Astrocyte of the cerebellum (primary cell): ENCODE results near the gene ANKS6.

Experiments
- DNase-seq: peaks from one replicate; pipeline ENCODE4 v3.0.0-alpha.2; 2011; ENCODE audit warnings: low read depth
- H3K4me3 ChIP-seq: 2 replicates; pipeline ENCODE4 v1.5.1; 2011; ENCODE audit warnings: mild to moderate bottlenecking, low read depth, low read length, moderate library complexity
- CTCF ChIP-seq: IDR thresholded peaks from 2 replicates; pipeline ENCODE4 v1.5.1; 2012; ENCODE audit warnings: low read length, low read depth, moderate library complexity, mild to moderate bottlenecking; ENCODE audit errors: missing control alignments
- in situ Hi-C: cut with HindIII; loops from 2 replicates; pipeline ENCODE4 v1.10.0; 2017; ENCODE audit warnings: low sequenced_read_pairs

ANKS6 gene

GRCh38 chr9:98702340-98702739, 94.0 kb downstream of the ANKS6 start:
- no peak for DNase-seq
- in situ Hi-C loops = no loop called here
- no peak overlapping the region for H3K4me3 ChIP-seq
- no peak for TF ChIP-seq CTCF

GRCh38 chr9:98701576-98701975, 94.8 kb downstream of the ANKS6 start:
- H3K4me3 ChIP-seq = no peak overlapping the region
- no peak for DNase-seq
- in situ Hi-C loops = no loop called here
- no peak for TF ChIP-seq CTCF

- in situ Hi-C loops = no loop called here
- H3K4me3 ChIP-seq = no peak overlapping the region
- no peak for DNase-seq
- TF ChIP-seq CTCF = no peak
Observed at GRCh38 chr9:98700801-98701200, 95.6 kb downstream of the ANKS6 start.

- no peak overlapping the region for H3K4me3 ChIP-seq
- no peak for TF ChIP-seq CTCF
- no peak for DNase-seq
- in situ Hi-C loops = no loop called here
Observed at GRCh38 chr9:98698856-98699255, 97.5 kb downstream of the ANKS6 start.

- in situ Hi-C loops = no loop called here
- DNase-seq = no peak
- no peak for TF ChIP-seq CTCF
- H3K4me3 ChIP-seq = no peak overlapping the region
Observed at GRCh38 chr9:98694943-98695342, 101.4 kb downstream of the ANKS6 start.

GRCh38 chr9:98692392-98692791, 104.0 kb downstream of the ANKS6 start:
- TF ChIP-seq CTCF = no peak
- H3K4me3 ChIP-seq = no peak overlapping the region
- no peak for DNase-seq
- in situ Hi-C loops = no loop called here

GRCh38 chr9:98691890-98692289, 104.5 kb downstream of the ANKS6 start:
- H3K4me3 ChIP-seq = no peak overlapping the region
- no peak for DNase-seq
- in situ Hi-C loops = no loop called here
- TF ChIP-seq CTCF = no peak
